Measurements from ENCODE around the gene ZZZ3. TPM values are rescaled to one million over a fixed set of nuclear protein-coding genes. Genes with fewer than 3 reads are reported as not detected.
"Not testable (repeated sequence)": the region's sequence is repeated elsewhere in the genome, so short reads cannot be mapped to it uniquely, and the experiment has no call there.

ZZZ3 gene
- 34.2 TPM for polyA plus RNA-seq (2013, experiment 1 of 2; ENCODE audit: insufficient read length)
- polyA plus RNA-seq (2013, experiment 2 of 2; ENCODE audit: insufficient read length): 32.4 TPM

- peak; percentile 95 for DNase-seq
Measured at GRCh38 chr1:77682460-77683159, at the start of gene ZZZ3. Gene ZZZ3, minus strand, starts transcription at chr1:77682658. Its CDS starts 49,304 bp downstream, at chr1:77633354.

GRCh38 chr1:77732090-77732489, 49.6 kb upstream of the ZZZ3 start:
- DNase-seq: no peak

GRCh38 chr1:77725706-77726105, 43.2 kb upstream of the ZZZ3 start:
- no peak for DNase-seq

- no peak for DNase-seq
Measured at GRCh38 chr1:77718181-77718580, 35.7 kb upstream of the ZZZ3 start.

GRCh38 chr1:77716065-77716464, 33.6 kb upstream of the ZZZ3 start:
- no peak for DNase-seq

- DNase-seq: no peak
Measured at GRCh38 chr1:77709727-77710126, 27.3 kb upstream of the ZZZ3 start.

- DNase-seq: no peak
Measured at GRCh38 chr1:77706321-77706720, 23.9 kb upstream of the ZZZ3 start.

GRCh38 chr1:77704736-77705135, 22.3 kb upstream of the ZZZ3 start:
- DNase-seq: no peak

GRCh38 chr1:77699673-77700072, 17.2 kb upstream of the ZZZ3 start:
- DNase-seq: not testable (repeated sequence)

GRCh38 chr1:77697441-77697840, 15.0 kb upstream of the ZZZ3 start:
- peak; percentile 46 for DNase-seq

GRCh38 chr1:77688939-77689338, 6.5 kb upstream of the ZZZ3 start:
- no peak for DNase-seq

- DNase-seq: peak; percentile 53
Measured at GRCh38 chr1:77687519-77687906, 5.1 kb upstream of the ZZZ3 start.

GRCh38 chr1:77686796-77687518, 4.5 kb upstream of the ZZZ3 start:
- no peak for DNase-seq

GRCh38 chr1:77683160-77684148, 996 bp upstream of the ZZZ3 start:
- DNase-seq: peak; percentile 95

- peak; percentile 14 for DNase-seq
Measured at GRCh38 chr1:77680173-77680572, 2.3 kb downstream of the ZZZ3 start.

GRCh38 chr1:77678660-77679610, 3.5 kb downstream of the ZZZ3 start:
- DNase-seq: no peak

GRCh38 chr1:77674807-77675206, 7.7 kb downstream of the ZZZ3 start:
- not testable (repeated sequence) for DNase-seq

- peak; percentile 38 for DNase-seq
Measured at GRCh38 chr1:77673716-77674355, 8.6 kb downstream of the ZZZ3 start.

- DNase-seq: no peak
Measured at GRCh38 chr1:77673030-77673429, 9.4 kb downstream of the ZZZ3 start.

- no peak for DNase-seq
Measured at GRCh38 chr1:77672374-77672773, 10.1 kb downstream of the ZZZ3 start.

GRCh38 chr1:77671836-77672235, 10.6 kb downstream of the ZZZ3 start:
- no peak for DNase-seq

Data from fibroblast of skin of abdomen (primary cell).